Thyroid gland (tissue), 4 donors: ENCODE data around the gene ZNF775. TPM values are rescaled to one million over a fixed set of nuclear protein-coding genes. Genes with fewer than 3 reads are reported as not detected.
A peak's percentile ranks its signal among the peaks of the same experiment; 100 is the strongest.

Experiments used
- DNase-seq, 2 donors: peaks; one replicate each; pipeline ENCODE4 v3.0.0-alpha.2; 2019
- H3K27ac ChIP-seq, 3 donors: fragments of 200-600 bp; sonication (generic); 1 replicate in 2 of 3; 2 replicates in 1 of 3; pipeline ENCODE4 v1.5.1; 2016 to 2019; ENCODE audit warnings: mild to moderate bottlenecking in 1 of 3, moderate library complexity in 1 of 3
- H3K27me3 ChIP-seq: fragments of 200-600 bp; sonication (generic); one replicate; pipeline ENCODE4 v1.5.1; 2019
- H3K36me3 ChIP-seq, 2 donors: fragments of 200-600 bp; sonication (generic); one replicate each; pipeline ENCODE4 v1.5.1; 2016 to 2019
- H3K4me1 ChIP-seq, 2 donors: fragments of 200-600 bp; sonication (generic); one replicate each; pipeline ENCODE4 v1.5.1; 2017 to 2019
- H3K4me3 ChIP-seq, 3 donors: fragments of 200-600 bp; sonication (generic); replicated peaks in 1 of 3; 1 replicate in 2 of 3; 2 replicates in 1 of 3; pipeline ENCODE4 v1.5.1; 2016; ENCODE audit warnings: mild to moderate bottlenecking in 1 of 3
- H3K9me3 ChIP-seq: fragments of 200-600 bp; sonication (generic); one replicate; pipeline ENCODE4 v1.5.1; 2017
- POLR2A ChIP-seq, 2 donors: fragments of 450-650 bp; IDR thresholded peaks; one replicate each; pipeline ENCODE4 v1.6.1; 2017; ENCODE audit warnings: antibody characterized with exemption in 2 of 2, mild to moderate bottlenecking in 2 of 2, moderate library complexity in 1 of 2
- WGBS, 2 donors: methylation state at CpG; one replicate each; pipeline ENCODE4 v1.1.5; 2017; 5-methylcytosine and 5-hydroxymethylcytosine counted together
- intact Hi-C: fragments of 100-400 bp; cut with DNase I; formaldehyde crosslinking; loops from one replicate; pipeline ENCODE4 v1.15.1; 2023
- total RNA-seq, 4 donors: library from RNA; depleted of rRNA; stranded (reverse); fragments of >200 nt; gene quantifications; one replicate each; pipeline ENCODE4 v1.2.3, GENCODE V29; 2016
- TF ChIP-seq, protein P1 (sequence below), 6 experiments: fragments of 200-600 bp in 3 of 6; fragments of 450-650 bp in 3 of 6; sonication (generic) in 3 of 6; IDR thresholded peaks; one replicate each; pipeline ENCODE4 v1.5.1; 2016 to 2019; ENCODE audit warnings: antibody characterized with exemption in 6 of 6, mild to moderate bottlenecking in 2 of 6, inconsistent platforms in 1 of 6, moderate library complexity in 1 of 6

ZNF775 gene
- total RNA-seq, 4 donors from 2014 or later: 4.3 to 7.5 (median 6.3) TPM

DNA sequence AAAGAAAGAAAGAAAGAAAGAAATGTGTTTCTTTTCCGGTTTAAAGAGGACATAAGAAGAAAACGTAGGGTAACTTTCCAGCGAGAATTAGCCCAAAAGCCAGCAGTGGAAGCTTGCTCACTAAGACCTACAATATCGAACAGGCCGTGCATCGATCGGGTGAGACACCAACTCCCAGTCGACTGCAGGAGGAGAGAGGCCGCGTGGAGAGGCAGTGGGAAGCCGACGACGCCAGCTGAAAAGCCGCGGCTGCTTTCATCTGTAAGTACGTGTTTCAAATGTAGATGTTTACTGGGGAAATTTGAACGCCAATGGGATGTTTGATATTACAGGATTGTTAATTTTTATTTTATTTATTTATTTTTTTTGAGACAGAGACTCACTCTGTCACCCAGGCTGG is 42.7 kb downstream of the ZNF775 start:
- intact Hi-C loops: loop anchor here (5.0 kb wide), 1 partner anchor 65 kb away; no protein-coding TSS in a partner anchor
- Histone ChIP-seq H3K27ac (no peak overlapping the region), H3K4me1 (no peaks in the 10 kb centered on the region), H3K27me3 (no peaks in the 10 kb centered on the region), H3K4me3 (no peak overlapping the region), H3K36me3 (no peaks in the 10 kb centered on the region), H3K9me3 (no peaks in the 10 kb centered on the region)
- no peak for TF ChIP-seq POLR2A (IDR thresholded peaks at IDR 0.05)
- TF ChIP-seq, protein P1, sequence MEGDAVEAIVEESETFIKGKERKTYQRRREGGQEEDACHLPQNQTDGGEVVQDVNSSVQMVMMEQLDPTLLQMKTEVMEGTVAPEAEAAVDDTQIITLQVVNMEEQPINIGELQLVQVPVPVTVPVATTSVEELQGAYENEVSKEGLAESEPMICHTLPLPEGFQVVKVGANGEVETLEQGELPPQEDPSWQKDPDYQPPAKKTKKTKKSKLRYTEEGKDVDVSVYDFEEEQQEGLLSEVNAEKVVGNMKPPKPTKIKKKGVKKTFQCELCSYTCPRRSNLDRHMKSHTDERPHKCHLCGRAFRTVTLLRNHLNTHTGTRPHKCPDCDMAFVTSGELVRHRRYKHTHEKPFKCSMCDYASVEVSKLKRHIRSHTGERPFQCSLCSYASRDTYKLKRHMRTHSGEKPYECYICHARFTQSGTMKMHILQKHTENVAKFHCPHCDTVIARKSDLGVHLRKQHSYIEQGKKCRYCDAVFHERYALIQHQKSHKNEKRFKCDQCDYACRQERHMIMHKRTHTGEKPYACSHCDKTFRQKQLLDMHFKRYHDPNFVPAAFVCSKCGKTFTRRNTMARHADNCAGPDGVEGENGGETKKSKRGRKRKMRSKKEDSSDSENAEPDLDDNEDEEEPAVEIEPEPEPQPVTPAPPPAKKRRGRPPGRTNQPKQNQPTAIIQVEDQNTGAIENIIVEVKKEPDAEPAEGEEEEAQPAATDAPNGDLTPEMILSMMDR (IDR thresholded peaks at IDR 0.05): no peak
- no peak for DNase-seq
- WGBS, 2 donors: 79 to 83% methylated on average over 17 of the region's 17 CpGs

GRCh38 chr7:150425670-150426069 is 46.5 kb downstream of the ZNF775 start:
- WGBS, 2 donors: 66 to 79% methylated on average over 4 of the region's 4 CpGs

DNA sequence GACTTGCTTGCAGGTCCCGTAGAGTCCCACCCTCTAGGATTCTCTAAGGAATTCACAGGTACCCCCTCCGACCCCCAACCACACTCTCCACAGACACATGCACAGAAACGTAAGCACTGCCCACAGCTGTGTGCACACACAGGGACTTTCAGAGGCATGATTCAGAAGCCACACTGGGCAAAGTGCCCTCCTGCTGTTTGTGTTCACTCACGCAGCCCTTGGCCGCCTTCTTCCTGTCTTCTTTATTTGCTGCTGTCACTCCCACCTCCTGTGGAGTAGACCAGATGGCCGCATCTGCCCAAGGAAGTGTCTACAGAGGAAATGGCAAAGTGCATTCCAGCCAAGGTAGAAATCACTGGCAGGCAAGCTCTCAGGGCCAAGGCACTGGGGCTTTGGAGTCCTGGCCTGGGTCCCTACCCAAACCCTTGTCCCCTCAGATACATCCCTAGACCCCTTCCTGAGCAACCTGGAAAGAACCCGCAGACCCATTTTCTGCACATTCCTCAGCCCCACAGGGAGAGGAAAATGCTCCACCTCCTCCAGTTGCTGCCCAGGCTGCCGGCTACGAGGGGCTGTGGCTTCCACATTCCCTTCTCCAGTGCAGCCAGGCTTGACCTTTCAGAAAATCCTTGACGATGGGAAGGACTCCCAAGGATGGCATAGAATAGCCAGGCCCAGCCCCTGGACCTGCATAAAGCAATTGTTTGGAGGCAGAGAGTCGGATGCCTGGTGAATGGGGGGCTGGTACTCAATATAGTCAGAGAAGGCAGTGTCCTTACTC is 49.7 kb downstream of the ZNF775 start:
- no peaks in the 10 kb centered on the region for H3K36me3 ChIP-seq
- DNase-seq: peak; percentile 60 to 78
- intact Hi-C loops: no loop called here
- H3K27me3 ChIP-seq: no peaks in the 10 kb centered on the region
- peak overlapping the region in 2 of 3 donors; percentile 17 to 25 for H3K27ac ChIP-seq
- H3K9me3 ChIP-seq: no peaks in the 10 kb centered on the region
- 18 to 44% methylated on average over 9 to 11 of the region's 11 CpGs for WGBS, 2 donors
- no peak for TF ChIP-seq POLR2A (IDR thresholded peaks at IDR 0.05)
- TF ChIP-seq, protein P1 (IDR thresholded peaks at IDR 0.05): no peak
- H3K4me1 ChIP-seq: peaks cover 10 to 13% of the 10 kb centered on the region in 2 donors
- H3K4me3 ChIP-seq: no peak overlapping the region

More at GRCh38 chr7:150425670-150426069, 46.5 kb downstream of the ZNF775 start:
- peaks cover 10 to 13% of the 10 kb centered on the region in 2 donors for H3K4me1 ChIP-seq
- H3K4me3 ChIP-seq: no peak overlapping the region
- no peak overlapping the region for H3K27ac ChIP-seq
- H3K36me3 ChIP-seq: no peaks in the 10 kb centered on the region
- H3K9me3 ChIP-seq: no peaks in the 10 kb centered on the region
- H3K27me3 ChIP-seq: no peaks in the 10 kb centered on the region
- no peak for DNase-seq
- intact Hi-C loops: no loop called here
- TF ChIP-seq, protein P1 (IDR thresholded peaks at IDR 0.05): no peak

- Histone ChIP-seq H3K4me3 (no peak overlapping the region), H3K27me3 (no peaks in the 10 kb centered on the region), H3K27ac (no peak overlapping the region), H3K36me3 (no peaks in the 10 kb centered on the region), H3K9me3 (no peaks in the 10 kb centered on the region), H3K4me1 (peaks cover 10 to 13% of the 10 kb centered on the region in 2 donors)
- intact Hi-C loops: no loop called here
- DNase-seq: no peak
- 91 to 98% methylated on average over 7 of the region's 8 CpGs for WGBS, 2 donors
- TF ChIP-seq, protein P1 (IDR thresholded peaks at IDR 0.05): no peak
- no peak for TF ChIP-seq POLR2A (IDR thresholded peaks at IDR 0.05)
These were observed 50.6 kb downstream of the ZNF775 start for GRCh38 chr7:150429699-150430098.

DNA sequence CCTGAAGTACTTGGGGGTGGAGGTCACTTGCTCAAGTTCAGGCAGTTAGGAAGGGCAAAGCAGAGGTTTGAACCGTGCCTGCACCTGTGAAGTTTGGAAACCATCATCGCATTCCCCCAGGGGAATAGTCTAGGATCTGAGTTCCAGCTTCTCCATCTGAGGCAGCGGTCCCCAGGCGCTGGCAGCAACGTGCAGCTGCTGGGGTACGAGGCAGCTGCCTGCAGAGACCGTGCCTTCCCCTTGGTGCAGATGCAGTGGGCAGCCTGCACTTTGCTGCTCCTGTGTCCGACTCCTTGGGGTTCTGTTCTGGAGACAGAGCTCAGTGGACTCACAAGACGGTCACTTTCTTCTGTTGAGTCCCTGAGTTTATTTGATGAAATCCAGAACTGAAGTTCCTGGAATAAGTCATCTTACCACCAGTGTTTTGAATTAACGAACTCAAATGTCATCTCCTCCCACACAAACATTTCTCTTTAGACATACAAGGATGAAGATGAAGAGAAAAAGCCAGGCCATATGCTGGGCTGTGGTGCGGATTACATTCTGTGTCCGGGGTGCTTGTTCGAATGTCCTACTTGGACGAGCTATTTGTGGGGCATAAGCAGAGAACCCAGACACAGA is 51.4 kb downstream of the ZNF775 start:
- Histone ChIP-seq H3K27ac (no peak overlapping the region), H3K4me3 (no peak overlapping the region), H3K4me1 (peaks cover 10 to 13% of the 10 kb centered on the region in 2 donors), H3K9me3 (no peaks in the 10 kb centered on the region), H3K27me3 (no peaks in the 10 kb centered on the region), H3K36me3 (no peaks in the 10 kb centered on the region)
- DNase-seq: no peak
- no peak for TF ChIP-seq POLR2A (IDR thresholded peaks at IDR 0.05)
- TF ChIP-seq, protein P1 (IDR thresholded peaks at IDR 0.05): no peak
- 89 to 90% methylated on average over 13 to 14 of the region's 14 CpGs for WGBS, 2 donors
- intact Hi-C loops: no loop called here
